Subcutaneous adipose tissue (tissue), 4 donors: ENCODE data around the gene CXCR3. TPM values are rescaled to one million over a fixed set of nuclear protein-coding genes. Genes with fewer than 3 reads are reported as not detected.

Experiments
- total RNA-seq, 4 donors: library from RNA; depleted of rRNA; stranded (reverse); fragments of >200 nt; gene quantifications; one replicate each; pipeline ENCODE4 v1.1.0, GENCODE V29; 2016
- TF ChIP-seq, protein P1 (sequence below): fragments of 450-650 bp; IDR thresholded peaks from one replicate; pipeline ENCODE4 v1.5.1; 2016; ENCODE audit warnings: low read depth, mild to moderate bottlenecking, control low read depth, antibody characterized with exemption, moderate library complexity

Gene CXCR3
- total RNA-seq, 4 donors from 2014 or later: not detected

DNA sequence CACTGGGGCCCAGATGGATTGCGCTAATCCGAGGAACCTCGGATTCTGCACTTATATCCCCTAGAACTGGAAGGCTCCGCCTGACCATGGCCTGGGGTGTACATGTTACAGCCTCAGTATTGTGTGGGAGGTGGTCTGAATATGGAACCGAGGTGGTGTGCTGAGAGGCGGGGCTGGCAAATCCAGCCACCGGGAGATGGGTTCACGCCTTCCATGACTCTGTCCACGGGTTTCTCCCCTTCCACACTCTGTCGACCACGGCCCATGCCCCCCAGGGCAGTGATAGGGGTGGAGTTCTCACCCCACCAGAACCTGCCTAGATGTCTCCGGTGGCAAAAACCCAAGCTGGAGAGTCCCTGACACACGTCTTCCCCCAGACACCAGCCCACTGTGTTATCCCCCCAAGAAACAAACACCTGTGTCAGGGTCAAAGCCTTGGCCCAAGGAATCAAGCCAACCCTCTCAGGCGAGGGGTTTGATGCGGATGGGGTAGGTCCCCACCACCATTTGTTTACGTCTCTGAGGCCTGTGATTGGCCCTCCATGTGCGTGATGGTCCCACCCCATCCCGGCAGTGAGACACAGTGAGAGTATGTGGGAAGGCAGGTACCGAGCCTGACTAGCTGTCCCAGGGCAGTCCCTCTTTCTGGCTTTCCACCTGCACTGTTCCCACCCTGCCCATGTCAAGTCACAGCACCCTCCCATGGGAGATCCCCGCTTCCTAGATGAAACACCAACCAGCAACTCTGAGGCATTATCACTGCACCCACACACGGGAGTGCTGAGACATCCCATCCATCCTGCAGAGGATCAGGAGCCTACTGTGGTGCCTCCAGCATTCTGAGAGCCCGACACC is 42.5 kb upstream of the CXCR3 start:
- TF ChIP-seq, protein P1, sequence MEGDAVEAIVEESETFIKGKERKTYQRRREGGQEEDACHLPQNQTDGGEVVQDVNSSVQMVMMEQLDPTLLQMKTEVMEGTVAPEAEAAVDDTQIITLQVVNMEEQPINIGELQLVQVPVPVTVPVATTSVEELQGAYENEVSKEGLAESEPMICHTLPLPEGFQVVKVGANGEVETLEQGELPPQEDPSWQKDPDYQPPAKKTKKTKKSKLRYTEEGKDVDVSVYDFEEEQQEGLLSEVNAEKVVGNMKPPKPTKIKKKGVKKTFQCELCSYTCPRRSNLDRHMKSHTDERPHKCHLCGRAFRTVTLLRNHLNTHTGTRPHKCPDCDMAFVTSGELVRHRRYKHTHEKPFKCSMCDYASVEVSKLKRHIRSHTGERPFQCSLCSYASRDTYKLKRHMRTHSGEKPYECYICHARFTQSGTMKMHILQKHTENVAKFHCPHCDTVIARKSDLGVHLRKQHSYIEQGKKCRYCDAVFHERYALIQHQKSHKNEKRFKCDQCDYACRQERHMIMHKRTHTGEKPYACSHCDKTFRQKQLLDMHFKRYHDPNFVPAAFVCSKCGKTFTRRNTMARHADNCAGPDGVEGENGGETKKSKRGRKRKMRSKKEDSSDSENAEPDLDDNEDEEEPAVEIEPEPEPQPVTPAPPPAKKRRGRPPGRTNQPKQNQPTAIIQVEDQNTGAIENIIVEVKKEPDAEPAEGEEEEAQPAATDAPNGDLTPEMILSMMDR: no peak

DNA sequence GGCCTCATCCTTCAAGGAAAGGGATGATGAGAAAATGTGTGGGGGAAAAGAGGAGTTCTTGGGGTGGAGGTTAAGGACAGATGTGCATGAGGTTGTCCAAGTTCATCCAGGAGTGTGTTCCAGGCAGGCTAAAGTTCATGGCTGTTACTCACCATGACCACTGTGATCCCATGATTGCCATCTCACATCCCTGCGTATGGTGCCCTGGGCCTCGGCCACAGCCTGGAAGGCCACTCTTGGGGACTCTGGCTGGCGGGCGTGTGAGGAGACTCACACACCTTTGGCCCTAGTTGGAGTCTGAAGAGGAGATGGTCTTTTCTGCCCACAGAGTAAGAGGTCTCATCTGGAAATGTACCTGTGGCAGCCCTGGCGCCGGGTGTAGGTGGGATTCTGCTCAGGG is 41.6 kb upstream of the CXCR3 start:
- TF ChIP-seq, protein P1: no peak

DNA sequence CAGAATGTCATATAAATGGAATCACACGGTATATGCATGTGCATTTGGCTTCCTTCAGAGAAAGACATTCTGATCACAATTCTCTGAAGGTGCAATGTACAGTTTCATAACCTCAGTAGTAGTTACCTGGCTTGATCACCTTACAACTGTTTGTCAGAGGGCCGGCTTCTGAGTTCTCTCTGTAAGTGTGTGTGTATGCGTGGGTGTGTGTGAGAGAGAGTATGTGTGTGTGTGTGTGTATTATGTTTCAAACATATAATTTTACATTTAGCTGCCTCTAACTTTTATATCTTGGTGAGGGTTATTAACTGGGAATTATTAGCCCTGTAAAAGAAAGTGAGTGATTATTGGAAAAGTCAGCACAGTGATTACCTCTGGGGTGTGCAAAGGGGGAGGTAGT is 41.0 kb upstream of the CXCR3 start:
- TF ChIP-seq, protein P1: no peak

DNA sequence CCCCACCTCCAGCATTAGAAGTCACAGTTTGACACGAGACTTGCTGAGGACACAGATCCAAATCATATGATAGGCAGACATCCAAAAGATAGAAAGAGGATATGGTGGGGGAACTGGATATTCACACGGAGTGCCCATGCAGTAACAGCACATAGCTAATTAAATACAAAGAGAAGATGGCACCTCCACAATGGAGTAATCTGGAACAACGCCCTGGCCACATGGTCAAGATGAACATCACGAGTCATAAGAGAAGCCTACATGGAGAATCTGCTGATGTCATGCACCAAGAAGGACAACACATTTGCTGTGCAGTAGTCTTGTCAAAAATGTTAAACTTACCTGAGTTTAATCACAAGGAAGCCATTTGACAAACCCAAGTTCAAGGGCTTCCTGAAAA is 39.0 kb upstream of the CXCR3 start:
- TF ChIP-seq, protein P1: no peak

DNA sequence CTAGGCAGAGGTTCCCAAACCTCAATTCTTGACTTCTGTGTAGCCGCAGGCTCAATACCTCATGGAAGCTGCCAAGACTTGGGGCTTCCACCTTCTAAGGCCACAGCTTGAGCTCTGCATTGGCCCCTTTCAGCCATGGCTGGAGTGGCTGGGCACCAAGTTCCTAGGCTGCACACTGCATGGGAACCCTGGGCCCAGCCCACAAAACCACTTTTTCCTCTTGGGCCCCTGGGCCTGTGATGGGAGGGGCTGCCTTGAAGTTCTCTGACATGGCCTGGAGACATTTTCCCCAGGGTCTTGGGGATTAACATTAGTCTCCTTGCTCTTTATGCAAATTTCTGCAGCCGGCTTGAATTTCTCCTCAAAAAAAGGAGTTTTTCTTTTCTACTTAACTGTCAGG is 35.0 kb upstream of the CXCR3 start:
- TF ChIP-seq, protein P1: no peak

DNA sequence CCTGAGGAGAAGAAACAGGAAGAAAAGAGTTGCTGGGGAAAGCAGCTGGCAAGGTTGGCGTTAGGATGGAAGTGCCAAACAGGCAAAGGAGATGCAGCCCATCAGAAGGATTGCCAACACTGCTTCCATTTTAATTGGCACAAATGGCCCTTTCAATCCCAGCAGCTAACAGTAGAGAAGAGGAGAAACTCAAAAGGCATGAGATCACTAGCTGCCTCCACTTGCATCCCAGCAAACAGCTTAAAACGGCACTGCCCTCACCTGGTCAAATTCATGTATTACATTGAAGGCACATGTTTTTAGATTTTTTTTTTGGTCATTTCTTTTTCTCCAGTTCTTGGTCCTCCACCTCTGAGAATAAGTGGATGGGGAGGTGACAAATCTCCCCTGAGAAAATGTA is 34.1 kb upstream of the CXCR3 start:
- TF ChIP-seq, protein P1: no peak

DNA sequence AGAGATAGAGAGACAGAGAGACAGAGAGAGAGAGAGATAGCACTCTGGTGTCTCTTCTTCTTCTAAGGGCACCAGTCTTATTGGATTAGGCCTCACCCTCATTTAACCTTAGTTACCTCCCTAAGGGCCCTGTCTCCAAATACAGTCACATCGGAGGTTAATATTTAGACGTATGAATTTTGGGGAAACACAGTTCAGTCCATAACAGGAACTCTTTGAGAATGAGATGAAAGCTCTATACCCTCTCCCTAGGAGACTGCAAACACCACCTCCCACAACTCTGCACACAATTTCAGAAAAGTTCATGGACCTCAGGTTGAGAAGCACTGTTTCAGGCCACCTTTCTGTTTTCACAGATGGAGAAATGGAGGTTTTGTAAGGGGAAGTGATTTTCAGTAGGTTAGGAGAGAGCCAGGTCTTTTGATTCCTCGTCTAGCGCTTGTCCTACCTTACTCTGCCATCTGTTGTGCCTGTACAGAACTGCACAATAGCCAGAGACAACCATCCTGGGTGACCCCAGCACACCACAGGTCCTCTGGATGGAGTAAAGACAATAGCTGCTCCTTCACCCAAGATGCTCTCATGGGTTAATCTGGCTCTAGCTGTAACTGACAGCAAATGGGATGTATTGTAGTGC is 32.1 kb upstream of the CXCR3 start:
- TF ChIP-seq, protein P1: no peak
